HepG2 (cell line): ENCODE results near the gene CHD9. TPM values are rescaled to one million over a fixed set of nuclear protein-coding genes. Genes with fewer than 3 reads are reported as not detected.

Experiments used
- ATAC-seq: fragments of 200-7000 bp; cut with Tn5 transposase; 3 replicates; pipeline ENCODE4 v1.9.1; 2020; ENCODE audit warnings: mild to moderate bottlenecking, moderate library complexity
- BruUV-seq: library from RNA; stranded (reverse); fragments of 400-500 nt; replicated peaks from 2 replicates; lab custom pipeline; 2021; lab: Mats Ljungman, UMichigan
- CTCF ChIA-PET: fragments of 300-600 bp; formaldehyde crosslinking; extraction: SDS; loops from one replicate; lab custom pipeline; 2021; ENCODE audit warnings: low total read pairs, inconsistent platforms, low intra/inter-chr PET ratio; lab: Yijun Ruan, JAX
- POLR2A ChIA-PET: fragments of 350-600 bp; sonication (Branson Sonifier 250); formaldehyde crosslinking; loops from one replicate; lab custom pipeline; 2020; ENCODE audit warnings: antibody characterized with exemption, inconsistent platforms; lab: Yijun Ruan, JAX
- DNase-seq: peaks from one replicate; pipeline ENCODE4 v3.0.0-alpha.2; 2015; ENCODE audit warnings: low spot score
- FAIRE-seq: peaks from 3 replicates; lab custom pipeline; 2011; peaks lifted over from hg19 to GRCh38; lab: Jason Lieb, UNC
- H2AFZ ChIP-seq: one replicate; pipeline ENCODE4 v1.6.1; 2011; ENCODE audit warnings: low read length, inconsistent platforms
- H3K27ac ChIP-seq: fragments of 300-600 bp; 3 replicates; pipeline ENCODE4 v1.8.0; 2011; ENCODE audit warnings: mixed run types, mild to moderate bottlenecking, mixed read lengths, low read length, inconsistent platforms; ENCODE audit not compliant: insufficient read depth; ENCODE audit errors: extremely low read length
- H3K27me3 ChIP-seq, 2 experiments: fragments of 200-600 bp in 1 of 2; 2 replicates in 1 of 2; 3 replicates in 1 of 2; pipeline versions ENCODE4 v1.6.0 to v1.8.0; 2011; ENCODE audit warnings: low read length in 2 of 2, mild to moderate bottlenecking in 2 of 2, moderate library complexity in 2 of 2, inconsistent platforms in 1 of 2; ENCODE audit not compliant: insufficient read depth in 2 of 2, control insufficient read depth in 1 of 2
- H3K36me3 ChIP-seq, 2 experiments: fragments of 200-600 bp in 1 of 2; replicated peaks in 1 of 2; 2 replicates in 1 of 2; 3 replicates in 1 of 2; pipeline versions ENCODE4 v1.5.1 to v1.8.0; 2011; ENCODE audit warnings: low read length in 2 of 2, inconsistent platforms in 1 of 2; ENCODE audit not compliant: insufficient read depth in 2 of 2, control insufficient read depth in 1 of 2
- H3K4me1 ChIP-seq: 2 replicates; pipeline ENCODE4 v1.5.1; 2012; ENCODE audit warnings: low read length, inconsistent platforms; ENCODE audit not compliant: insufficient read depth
- H3K4me2 ChIP-seq: 2 replicates; pipeline ENCODE4 v1.6.0; 2011; ENCODE audit warnings: low read depth, low read length, inconsistent platforms
- H3K4me3 ChIP-seq, 3 experiments: fragments of 200-600 bp in 1 of 3; sonication (generic), shearing (Covaris generic) in 1 of 3; replicated peaks in 1 of 3; 2 replicates each; pipeline ENCODE4 v1.5.1; 2011 to 2016; ENCODE audit warnings: low read length in 3 of 3, inconsistent platforms in 2 of 3, low read depth in 2 of 3, mild to moderate bottlenecking in 2 of 3, control low read depth in 1 of 3, mixed read lengths in 1 of 3; ENCODE audit not compliant: insufficient read depth in 1 of 3
- H3K79me2 ChIP-seq: one replicate; pipeline ENCODE4 v1.6.1; 2011; ENCODE audit warnings: low read length, inconsistent platforms; ENCODE audit not compliant: insufficient read depth
- H3K9ac ChIP-seq: 2 replicates; pipeline ENCODE4 v1.6.0; 2011; ENCODE audit warnings: mild to moderate bottlenecking, low read depth, low read length, inconsistent platforms; ENCODE audit not compliant: insufficient read depth
- H3K9me3 ChIP-seq: 2 replicates; pipeline ENCODE4 v1.5.1; 2012; ENCODE audit warnings: mild to moderate bottlenecking, low read length
- H4K20me1 ChIP-seq: 2 replicates; pipeline ENCODE4 v1.6.0; 2011; ENCODE audit warnings: inconsistent platforms, mild to moderate bottlenecking, low read length, moderate library complexity; ENCODE audit not compliant: insufficient read depth
- KLF6 ChIP-seq: IDR thresholded peaks from 2 replicates; pipeline ENCODE4 v1.8.0; 2016; ENCODE audit warnings: missing biosample characterization, missing genetic modification reagents
- MXI1 ChIP-seq: IDR thresholded peaks from 3 replicates; pipeline ENCODE4 v1.6.1; 2012; ENCODE audit warnings: low read depth, low read length, inconsistent platforms, borderline replicate concordance
- RORA ChIP-seq: sonication (generic); formaldehyde crosslinking; IDR thresholded peaks from 2 replicates; pipeline ENCODE4 v1.5.0; 2020; ENCODE audit warnings: mild to moderate bottlenecking, missing genetic modification reagents, moderate library complexity
- TOE1 ChIP-seq: sonication (generic); formaldehyde crosslinking; IDR thresholded peaks from 2 replicates; pipeline ENCODE4 v1.4.0; 2020; ENCODE audit warnings: mild to moderate bottlenecking, missing genetic modification reagents
- ZBTB8A ChIP-seq: sonication (generic); formaldehyde crosslinking; IDR thresholded peaks from 2 replicates; pipeline ENCODE4 v1.4.0; 2020; ENCODE audit warnings: mild to moderate bottlenecking, low read depth, missing genetic modification reagents, borderline replicate concordance
- ZFX ChIP-seq: sonication (generic); formaldehyde crosslinking; IDR thresholded peaks from 2 replicates; pipeline ENCODE4 v1.4.0; 2020; ENCODE audit warnings: mild to moderate bottlenecking, low read depth, missing genetic modification reagents, moderate library complexity
- ZNF17 ChIP-seq: sonication (generic); formaldehyde crosslinking; IDR thresholded peaks from 2 replicates; pipeline ENCODE4 v1.5.0; 2020; ENCODE audit warnings: mild to moderate bottlenecking, missing genetic modification reagents
- WGBS: methylation state at CpG from one replicate; pipeline ENCODE4 v1.1.6; 2017; ENCODE audit warnings: low lambda C conversion rate; 5-methylcytosine and 5-hydroxymethylcytosine counted together
- in situ Hi-C: cut with HindIII; loops from 2 replicates; pipeline ENCODE4 v1.10.0; 2017; ENCODE audit warnings: low pct_unique_long_range_greater_than_20kb; ENCODE audit not compliant: extremely low pct_ligation_motif_present
- intact Hi-C: fragments of 100-400 bp; cut with micrococcal nuclease; formaldehyde crosslinking; loops from one replicate; pipeline ENCODE4 v1.10.0; 2022; ENCODE audit not compliant: unreplicated experiment
- polyA plus RNA-seq, 8 experiments: library from polyadenylated mRNA; depleted of rRNA in 3 of 8; stranded (reverse) in 7 of 8; unstranded in 1 of 8; fragments of >200 nt; fragmentation: Illumina TruSeq in 4 of 8; extraction: Trizol in 4 of 8; gene quantifications; 2 replicates each; pipeline versions ENCODE4 v1.2.1 to v1.2.3, GENCODE V29; 2011 to 2016; ENCODE audit warnings: low read depth in 4 of 8, missing spikeins in 1 of 8, mixed read lengths in 1 of 8; ENCODE audit not compliant: insufficient read depth in 1 of 8
- total RNA-seq, 5 experiments: library from RNA; depleted of rRNA; stranded (reverse); fragments of >200 nt; fragmentation: Illumina TruSeq; extraction: Trizol; gene quantifications; 2 replicates each; pipeline ENCODE4 v1.2.3, GENCODE V29; 2016; ENCODE audit warnings: low read depth in 1 of 5
- TF ChIP-seq, protein P1 (sequence below): sonication (generic); formaldehyde crosslinking; IDR thresholded peaks from 2 replicates; pipeline ENCODE4 v1.4.0; 2020; ENCODE audit warnings: mild to moderate bottlenecking, low read depth, missing genetic modification reagents
- TF ChIP-seq, protein P2 (sequence below): sonication (generic); formaldehyde crosslinking; IDR thresholded peaks from 2 replicates; pipeline ENCODE4 v1.4.0; 2020; ENCODE audit warnings: mild to moderate bottlenecking, missing genetic modification reagents
- TF ChIP-seq, protein P3 (sequence below): sonication (generic); formaldehyde crosslinking; IDR thresholded peaks from 2 replicates; pipeline ENCODE4 v1.5.0; 2020; ENCODE audit warnings: mild to moderate bottlenecking, missing genetic modification reagents
- TF ChIP-seq, protein P4 (sequence below): IDR thresholded peaks from 2 replicates; pipeline ENCODE4 v1.4.0; 2020; ENCODE audit warnings: mild to moderate bottlenecking, missing genetic modification reagents
- TF ChIP-seq, protein P5 (sequence below): sonication (generic); formaldehyde crosslinking; IDR thresholded peaks from 2 replicates; pipeline ENCODE4 v1.4.0; 2020; ENCODE audit warnings: missing genetic modification reagents, borderline replicate concordance

Gene CHD9
- total and polyA plus RNA-seq, 2 of the 13 experiments (the other 11 are each of a cell fraction or from before 2014, with no cell fraction given), result 23.4 to 27.7 TPM

DNA sequence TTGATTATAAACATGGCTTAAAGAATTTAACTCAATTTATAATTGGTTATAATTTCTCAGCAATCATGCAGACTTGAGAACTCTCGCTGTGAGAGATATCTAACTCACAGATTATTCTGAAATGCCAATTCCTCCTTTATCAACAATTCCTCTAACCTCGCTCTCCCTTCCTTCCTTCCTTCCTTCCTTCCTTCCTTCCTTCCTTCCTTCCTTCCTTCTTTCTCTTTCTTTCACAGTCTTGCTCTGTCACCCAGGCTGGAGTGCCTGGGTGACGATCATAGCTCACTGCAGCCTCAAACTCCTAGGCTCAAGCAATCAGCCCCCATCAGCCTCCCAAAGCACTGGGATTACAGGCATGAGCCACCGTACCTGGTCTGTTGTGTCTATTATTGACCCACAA is 42.4 kb downstream of the CHD9 start:
- ATAC-seq (no peak), FAIRE-seq (no peak), DNase-seq (no peak)
- 83% methylated on average over 4 of the region's 4 CpGs for WGBS
- Histone ChIP-seq H3K4me2 (no peak overlapping the region), H3K79me2 (peaks cover 18% of the 10 kb centered on the region), H2AFZ (no peak overlapping the region), H3K27ac (no peak overlapping the region), H3K9me3 (no peaks in the 10 kb centered on the region), H3K9ac (no peak overlapping the region), H4K20me1 (peaks cover 4% of the 10 kb centered on the region; the same call in 1 of the 2 replicates), H3K4me3 (no peak overlapping the region), H3K4me1 (peaks cover 46% of the 10 kb centered on the region), H3K27me3 (no peaks in the 10 kb centered on the region; a peak in 1 of 5 replicates), H3K36me3 (no peaks in the 10 kb centered on the region)
- POLR2A ChIA-PET, result no interaction called here
- BruUV-seq, result no TSS peak
- in situ Hi-C loops (no loop called here), intact Hi-C loops (no loop called here)
- CTCF ChIA-PET, result no interaction called here
- TF ChIP-seq, protein P1, sequence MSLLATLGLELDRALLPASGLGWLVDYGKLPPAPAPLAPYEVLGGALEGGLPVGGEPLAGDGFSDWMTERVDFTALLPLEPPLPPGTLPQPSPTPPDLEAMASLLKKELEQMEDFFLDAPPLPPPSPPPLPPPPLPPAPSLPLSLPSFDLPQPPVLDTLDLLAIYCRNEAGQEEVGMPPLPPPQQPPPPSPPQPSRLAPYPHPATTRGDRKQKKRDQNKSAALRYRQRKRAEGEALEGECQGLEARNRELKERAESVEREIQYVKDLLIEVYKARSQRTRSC, result no peak
- TF ChIP-seq RORA (CRISPR knock-in tag) (no peak), ZBTB8A (CRISPR knock-in tag) (no peak), ZFX (CRISPR knock-in tag) (no peak), KLF6 (CRISPR knock-in tag) (no peak), ZNF17 (CRISPR knock-in tag) (no peak), MXI1 (no peak), TOE1 (CRISPR knock-in tag) (no peak)
- TF ChIP-seq, protein P2, sequence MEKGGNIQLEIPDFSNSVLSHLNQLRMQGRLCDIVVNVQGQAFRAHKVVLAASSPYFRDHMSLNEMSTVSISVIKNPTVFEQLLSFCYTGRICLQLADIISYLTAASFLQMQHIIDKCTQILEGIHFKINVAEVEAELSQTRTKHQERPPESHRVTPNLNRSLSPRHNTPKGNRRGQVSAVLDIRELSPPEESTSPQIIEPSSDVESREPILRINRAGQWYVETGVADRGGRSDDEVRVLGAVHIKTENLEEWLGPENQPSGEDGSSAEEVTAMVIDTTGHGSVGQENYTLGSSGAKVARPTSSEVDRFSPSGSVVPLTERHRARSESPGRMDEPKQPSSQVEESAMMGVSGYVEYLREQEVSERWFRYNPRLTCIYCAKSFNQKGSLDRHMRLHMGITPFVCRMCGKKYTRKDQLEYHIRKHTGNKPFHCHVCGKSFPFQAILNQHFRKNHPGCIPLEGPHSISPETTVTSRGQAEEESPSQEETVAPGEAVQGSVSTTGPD (CRISPR knock-in tag), result no peak
- TF ChIP-seq, protein P3, sequence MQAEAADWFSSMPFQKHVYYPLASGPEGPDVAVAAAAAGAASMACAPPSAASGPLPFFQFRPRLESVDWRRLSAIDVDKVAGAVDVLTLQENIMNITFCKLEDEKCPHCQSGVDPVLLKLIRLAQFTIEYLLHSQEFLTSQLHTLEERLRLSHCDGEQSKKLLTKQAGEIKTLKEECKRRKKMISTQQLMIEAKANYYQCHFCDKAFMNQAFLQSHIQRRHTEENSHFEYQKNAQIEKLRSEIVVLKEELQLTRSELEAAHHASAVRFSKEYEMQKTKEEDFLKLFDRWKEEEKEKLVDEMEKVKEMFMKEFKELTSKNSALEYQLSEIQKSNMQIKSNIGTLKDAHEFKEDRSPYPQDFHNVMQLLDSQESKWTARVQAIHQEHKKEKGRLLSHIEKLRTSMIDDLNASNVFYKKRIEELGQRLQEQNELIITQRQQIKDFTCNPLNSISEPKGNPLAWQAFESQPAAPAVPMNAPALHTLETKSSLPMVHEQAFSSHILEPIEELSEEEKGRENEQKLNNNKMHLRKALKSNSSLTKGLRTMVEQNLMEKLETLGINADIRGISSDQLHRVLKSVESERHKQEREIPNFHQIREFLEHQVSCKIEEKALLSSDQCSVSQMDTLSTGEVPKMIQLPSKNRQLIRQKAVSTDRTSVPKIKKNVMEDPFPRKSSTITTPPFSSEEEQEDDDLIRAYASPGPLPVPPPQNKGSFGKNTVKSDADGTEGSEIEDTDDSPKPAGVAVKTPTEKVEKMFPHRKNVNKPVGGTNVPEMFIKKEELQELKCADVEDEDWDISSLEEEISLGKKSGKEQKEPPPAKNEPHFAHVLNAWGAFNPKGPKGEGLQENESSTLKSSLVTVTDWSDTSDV (CRISPR knock-in tag), result no peak
- TF ChIP-seq, protein P4, sequence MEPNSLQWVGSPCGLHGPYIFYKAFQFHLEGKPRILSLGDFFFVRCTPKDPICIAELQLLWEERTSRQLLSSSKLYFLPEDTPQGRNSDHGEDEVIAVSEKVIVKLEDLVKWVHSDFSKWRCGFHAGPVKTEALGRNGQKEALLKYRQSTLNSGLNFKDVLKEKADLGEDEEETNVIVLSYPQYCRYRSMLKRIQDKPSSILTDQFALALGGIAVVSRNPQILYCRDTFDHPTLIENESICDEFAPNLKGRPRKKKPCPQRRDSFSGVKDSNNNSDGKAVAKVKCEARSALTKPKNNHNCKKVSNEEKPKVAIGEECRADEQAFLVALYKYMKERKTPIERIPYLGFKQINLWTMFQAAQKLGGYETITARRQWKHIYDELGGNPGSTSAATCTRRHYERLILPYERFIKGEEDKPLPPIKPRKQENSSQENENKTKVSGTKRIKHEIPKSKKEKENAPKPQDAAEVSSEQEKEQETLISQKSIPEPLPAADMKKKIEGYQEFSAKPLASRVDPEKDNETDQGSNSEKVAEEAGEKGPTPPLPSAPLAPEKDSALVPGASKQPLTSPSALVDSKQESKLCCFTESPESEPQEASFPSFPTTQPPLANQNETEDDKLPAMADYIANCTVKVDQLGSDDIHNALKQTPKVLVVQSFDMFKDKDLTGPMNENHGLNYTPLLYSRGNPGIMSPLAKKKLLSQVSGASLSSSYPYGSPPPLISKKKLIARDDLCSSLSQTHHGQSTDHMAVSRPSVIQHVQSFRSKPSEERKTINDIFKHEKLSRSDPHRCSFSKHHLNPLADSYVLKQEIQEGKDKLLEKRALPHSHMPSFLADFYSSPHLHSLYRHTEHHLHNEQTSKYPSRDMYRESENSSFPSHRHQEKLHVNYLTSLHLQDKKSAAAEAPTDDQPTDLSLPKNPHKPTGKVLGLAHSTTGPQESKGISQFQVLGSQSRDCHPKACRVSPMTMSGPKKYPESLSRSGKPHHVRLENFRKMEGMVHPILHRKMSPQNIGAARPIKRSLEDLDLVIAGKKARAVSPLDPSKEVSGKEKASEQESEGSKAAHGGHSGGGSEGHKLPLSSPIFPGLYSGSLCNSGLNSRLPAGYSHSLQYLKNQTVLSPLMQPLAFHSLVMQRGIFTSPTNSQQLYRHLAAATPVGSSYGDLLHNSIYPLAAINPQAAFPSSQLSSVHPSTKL (CRISPR knock-in tag), result no peak
- TF ChIP-seq, protein P5, sequence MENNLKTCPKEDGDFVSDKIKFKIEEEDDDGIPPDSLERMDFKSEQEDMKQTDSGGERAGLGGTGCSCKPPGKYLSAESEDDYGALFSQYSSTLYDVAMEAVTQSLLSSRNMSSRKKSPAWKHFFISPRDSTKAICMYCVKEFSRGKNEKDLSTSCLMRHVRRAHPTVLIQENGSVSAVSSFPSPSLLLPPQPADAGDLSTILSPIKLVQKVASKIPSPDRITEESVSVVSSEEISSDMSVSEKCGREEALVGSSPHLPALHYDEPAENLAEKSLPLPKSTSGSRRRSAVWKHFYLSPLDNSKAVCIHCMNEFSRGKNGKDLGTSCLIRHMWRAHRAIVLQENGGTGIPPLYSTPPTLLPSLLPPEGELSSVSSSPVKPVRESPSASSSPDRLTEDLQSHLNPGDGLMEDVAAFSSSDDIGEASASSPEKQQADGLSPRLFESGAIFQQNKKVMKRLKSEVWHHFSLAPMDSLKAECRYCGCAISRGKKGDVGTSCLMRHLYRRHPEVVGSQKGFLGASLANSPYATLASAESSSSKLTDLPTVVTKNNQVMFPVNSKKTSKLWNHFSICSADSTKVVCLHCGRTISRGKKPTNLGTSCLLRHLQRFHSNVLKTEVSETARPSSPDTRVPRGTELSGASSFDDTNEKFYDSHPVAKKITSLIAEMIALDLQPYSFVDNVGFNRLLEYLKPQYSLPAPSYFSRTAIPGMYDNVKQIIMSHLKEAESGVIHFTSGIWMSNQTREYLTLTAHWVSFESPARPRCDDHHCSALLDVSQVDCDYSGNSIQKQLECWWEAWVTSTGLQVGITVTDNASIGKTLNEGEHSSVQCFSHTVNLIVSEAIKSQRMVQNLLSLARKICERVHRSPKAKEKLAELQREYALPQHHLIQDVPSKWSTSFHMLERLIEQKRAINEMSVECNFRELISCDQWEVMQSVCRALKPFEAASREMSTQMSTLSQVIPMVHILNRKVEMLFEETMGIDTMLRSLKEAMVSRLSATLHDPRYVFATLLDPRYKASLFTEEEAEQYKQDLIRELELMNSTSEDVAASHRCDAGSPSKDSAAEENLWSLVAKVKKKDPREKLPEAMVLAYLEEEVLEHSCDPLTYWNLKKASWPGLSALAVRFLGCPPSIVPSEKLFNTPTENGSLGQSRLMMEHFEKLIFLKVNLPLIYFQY (CRISPR knock-in tag), result no peak
